ENCODE measurements around the gene KLHL33.
A peak's percentile ranks its signal among the peaks of the same experiment; 100 is the strongest.

The KLHL33 gene

DNA sequence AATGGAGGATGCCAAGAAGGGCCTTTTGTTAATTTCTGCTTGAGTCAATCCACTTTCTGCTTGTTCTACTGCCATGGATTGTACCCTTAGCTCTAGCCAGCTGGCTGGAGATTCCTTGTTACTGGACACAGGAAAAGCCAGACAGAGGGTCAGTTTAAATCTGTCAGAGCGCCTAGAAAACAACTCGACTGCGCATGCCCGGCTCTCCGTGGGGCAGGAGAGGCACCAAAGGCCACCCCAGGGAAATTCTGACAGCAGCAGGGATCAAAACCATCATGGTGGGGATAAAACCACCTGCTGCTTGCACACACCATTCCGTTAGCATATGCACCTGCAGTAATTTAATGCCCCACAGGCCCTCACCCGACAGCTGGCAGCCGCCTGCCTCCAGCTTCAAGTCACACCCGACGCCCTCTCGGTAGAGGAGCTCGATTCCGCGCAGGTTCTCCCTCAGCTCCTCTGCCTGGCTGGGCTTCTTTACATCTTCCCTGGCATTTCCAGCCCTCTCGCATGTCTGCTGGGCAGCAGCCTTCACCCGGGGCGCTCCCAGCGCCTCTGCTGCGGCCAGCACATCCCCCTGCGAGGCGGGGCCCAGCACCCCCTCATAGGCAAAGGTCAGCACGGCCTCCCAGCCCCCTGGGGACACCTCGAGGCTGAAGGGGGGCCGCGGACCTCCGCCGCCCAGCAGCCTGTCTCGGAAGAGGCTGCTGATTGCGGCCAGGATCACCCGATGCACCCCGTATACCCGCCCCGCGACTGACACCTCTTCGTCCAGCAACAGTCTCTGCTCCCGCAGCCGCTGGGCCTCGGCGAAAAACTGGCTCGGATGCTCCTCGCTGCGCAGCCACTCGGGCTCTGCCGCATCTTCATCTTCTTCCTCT lies 1.0 kb downstream of the KLHL33 start:
- Mint-ChIP-seq H3K4me1 (peaks cover 35 to 57% of the 10 kb centered on the region in 2 donors), H3K27ac (peak overlapping the region; percentile 57), H3K36me3 (peaks cover 5 to 6% of the 10 kb centered on the region in 2 donors), H3K9me3 (peaks cover 0 to 6% of the 10 kb centered on the region in 2 donors), H3K27me3 (no peaks in the 10 kb centered on the region), H3K4me3 (peak overlapping the region in 1 of 2 donors; percentile 6)
- DNase-seq (no peak), ATAC-seq (replicated peaks) (no peak)

DNA sequence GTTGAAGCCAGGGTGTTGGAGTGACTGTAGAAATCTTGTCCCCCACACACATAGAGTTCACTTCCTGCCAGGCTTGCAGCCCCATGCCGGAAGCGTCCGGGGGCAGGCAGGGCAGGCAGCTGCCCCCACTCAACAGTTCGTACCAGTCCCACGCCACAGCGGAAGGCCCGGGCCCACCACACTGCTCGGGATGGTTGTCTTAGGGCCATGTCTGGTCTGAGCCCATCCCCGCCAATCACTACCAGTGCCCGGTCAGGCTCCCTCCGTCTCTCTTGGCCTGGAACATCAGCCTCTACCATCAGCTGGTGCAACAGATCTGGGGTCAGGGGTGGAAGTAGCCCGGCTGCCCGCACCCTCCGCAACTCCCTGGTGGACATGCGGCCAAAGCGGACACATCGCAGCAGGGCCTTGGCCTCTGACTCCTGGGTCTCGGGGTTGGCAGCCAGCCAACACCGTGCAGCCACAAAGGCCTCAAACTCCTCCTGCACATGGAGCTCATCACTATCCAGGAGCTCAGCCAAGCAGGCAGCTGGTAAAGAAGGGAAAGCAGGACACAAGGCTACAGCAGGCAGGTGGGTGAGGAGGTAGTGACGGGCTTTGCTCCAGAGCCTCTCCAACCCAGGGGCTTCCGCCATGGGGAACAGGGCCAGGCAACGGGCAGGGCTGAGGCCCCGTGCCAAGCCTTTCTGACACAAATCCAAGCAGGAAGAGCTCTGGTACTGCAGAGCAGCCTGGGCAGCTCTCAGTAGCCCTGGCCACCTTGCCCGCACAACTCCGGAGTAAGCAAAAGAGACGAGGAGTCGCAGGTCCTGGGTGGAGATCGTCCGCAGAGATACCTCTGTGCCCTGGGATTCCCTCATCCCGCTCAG lies 5.9 kb downstream of the KLHL33 start:
- H3K27me3 Mint-ChIP-seq, result no peaks in the 10 kb centered on the region
- peaks cover 43 to 52% of the 10 kb centered on the region in 2 donors for H3K4me1 Mint-ChIP-seq
- ATAC-seq (replicated peaks), result no peak
- peak overlapping the region in 1 of 2 donors; percentile 58 for H3K4me3 Mint-ChIP-seq
- H3K27ac Mint-ChIP-seq, result peak overlapping the region; percentile 91
- DNase-seq, result no peak
- H3K36me3 Mint-ChIP-seq, result peaks cover 0 to 5% of the 10 kb centered on the region in 2 donors
- H3K9me3 Mint-ChIP-seq, result peaks cover 3% of the 10 kb centered on the region in 2 donors

DNA sequence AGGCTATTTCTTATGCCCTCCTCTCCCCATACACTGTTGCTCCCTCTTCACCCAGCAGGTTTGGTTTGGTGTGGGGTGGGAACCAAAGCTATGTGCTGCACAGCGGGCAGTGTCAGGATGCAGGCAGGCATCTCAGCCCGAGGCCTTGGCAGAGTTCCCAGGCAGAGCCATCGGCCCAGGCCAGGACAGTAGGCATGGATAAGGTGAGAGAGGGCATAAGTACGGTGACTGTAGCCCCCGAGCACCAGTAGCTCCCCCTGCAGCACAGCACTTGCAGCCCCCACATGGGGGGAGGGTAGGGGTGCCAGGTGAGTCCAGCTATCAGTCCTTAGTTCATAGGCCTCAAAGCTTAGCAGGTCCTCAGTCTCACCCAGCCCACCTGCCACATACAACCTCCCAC lies 7.2 kb downstream of the KLHL33 start:
- peak in 1 of 2 donors; percentile 9 for ATAC-seq (replicated peaks)
- Mint-ChIP-seq H3K4me1 (peaks cover 46 to 56% of the 10 kb centered on the region in 2 donors), H3K27ac (peak overlapping the region; percentile 94), H3K9me3 (peaks cover 3% of the 10 kb centered on the region in 2 donors), H3K27me3 (no peaks in the 10 kb centered on the region), H3K36me3 (peaks cover 0 to 5% of the 10 kb centered on the region in 2 donors), H3K4me3 (peak overlapping the region; percentile 47 to 80)
- DNase-seq, result no peak

DNA sequence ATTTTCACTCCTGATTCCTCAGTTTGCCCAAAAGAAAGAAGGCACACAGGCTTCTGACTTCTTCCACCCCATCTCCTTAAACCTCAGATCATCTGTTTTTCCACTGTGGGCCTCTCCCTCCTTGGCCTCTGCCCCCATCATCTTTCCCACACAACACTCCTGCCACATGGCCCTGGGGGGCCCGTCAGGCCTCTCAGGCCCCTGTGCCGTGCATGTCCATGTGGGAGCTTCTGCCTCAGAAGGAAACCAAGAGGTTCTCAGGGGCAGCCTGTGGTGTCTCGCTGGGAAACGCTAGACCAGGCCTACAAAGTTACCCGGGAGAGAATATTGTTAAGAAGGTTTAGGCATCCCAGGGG lies 8.0 kb downstream of the KLHL33 start:
- Mint-ChIP-seq H3K4me1 (peaks cover 46 to 56% of the 10 kb centered on the region in 2 donors), H3K36me3 (peaks cover 0 to 5% of the 10 kb centered on the region in 2 donors), H3K27me3 (no peaks in the 10 kb centered on the region), H3K4me3 (peak overlapping the region; percentile 47 to 80), H3K9me3 (peaks cover 3% of the 10 kb centered on the region in 2 donors), H3K27ac (peak overlapping the region; percentile 94)
- DNase-seq (no peak), ATAC-seq (replicated peaks) (peak; percentile 49 to 54)

DNA sequence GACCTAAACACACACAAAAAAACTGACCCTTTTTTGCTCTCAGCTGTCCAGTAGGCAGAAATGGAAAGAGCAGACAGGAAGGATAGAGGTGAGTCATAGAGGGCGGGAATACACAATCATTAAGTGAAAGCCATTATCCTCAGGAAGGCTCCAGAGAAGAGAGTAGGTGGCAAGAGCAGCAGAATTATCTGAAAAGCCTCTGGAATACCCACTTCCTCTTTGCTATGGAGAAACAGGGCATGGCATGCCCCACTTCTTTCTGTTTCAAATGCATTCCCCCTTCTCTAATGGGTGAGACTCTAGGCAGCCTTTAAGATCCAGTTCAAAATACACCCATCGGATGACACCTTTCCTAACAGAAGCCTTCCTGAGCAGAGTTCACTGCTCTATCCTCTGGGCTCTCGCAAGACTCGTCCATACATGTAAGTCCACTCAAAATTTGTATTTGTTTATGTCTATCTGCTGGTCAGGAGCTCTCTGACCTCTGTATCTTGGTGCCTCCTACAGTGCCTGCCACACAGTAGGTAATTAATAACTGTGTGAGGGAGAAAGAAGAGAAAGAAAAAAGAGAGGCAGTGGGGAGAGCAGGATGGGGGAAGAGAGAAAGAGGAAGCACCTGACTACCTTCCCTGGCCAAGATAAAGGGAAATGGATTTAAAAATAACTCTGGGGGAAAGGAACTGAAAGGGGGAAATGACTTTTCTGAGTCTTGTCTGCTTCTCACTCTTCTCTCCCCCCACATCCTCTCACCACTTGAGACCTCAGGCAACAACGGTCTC lies 8.5 kb downstream of the KLHL33 start:
- peak; percentile 87 to 89 for ATAC-seq (replicated peaks)
- Mint-ChIP-seq H3K4me1 (peaks cover 46 to 56% of the 10 kb centered on the region in 2 donors), H3K27ac (peak overlapping the region; percentile 94), H3K27me3 (no peaks in the 10 kb centered on the region), H3K4me3 (peak overlapping the region; percentile 47 to 80), H3K9me3 (peaks cover 3% of the 10 kb centered on the region in 2 donors), H3K36me3 (peaks cover 0 to 5% of the 10 kb centered on the region in 2 donors)
- peak; percentile 38 for DNase-seq

DNA sequence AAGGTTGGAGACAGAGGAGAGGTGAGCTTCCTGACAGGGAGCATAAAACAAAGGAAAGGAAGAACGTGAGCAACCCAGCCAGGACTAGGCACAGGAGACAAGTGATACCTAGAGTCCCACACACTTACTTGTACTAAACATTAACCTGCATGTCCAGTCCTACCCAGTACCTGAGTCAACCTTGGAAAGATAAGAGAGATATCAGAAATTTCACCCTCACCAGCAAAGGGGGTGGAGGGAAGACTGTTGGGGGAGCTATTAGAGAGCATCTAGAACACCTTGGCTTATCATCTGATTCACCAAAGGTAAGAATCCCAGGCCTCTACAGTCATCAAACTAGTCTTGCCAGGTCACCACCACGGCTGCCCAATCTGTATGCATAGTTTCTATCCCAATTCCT lies 11.1 kb downstream of the KLHL33 start:
- peaks cover 39 to 44% of the 10 kb centered on the region in 2 donors for H3K4me1 Mint-ChIP-seq
- ATAC-seq (replicated peaks) (no peak), DNase-seq (no peak)
- no peak overlapping the region for H3K27ac Mint-ChIP-seq
- H3K27me3 Mint-ChIP-seq, result no peaks in the 10 kb centered on the region
- H3K9me3 Mint-ChIP-seq, result peaks cover 3% of the 10 kb centered on the region in 2 donors
- H3K36me3 Mint-ChIP-seq, result peaks cover 0 to 1% of the 10 kb centered on the region in 2 donors
- no peak overlapping the region for H3K4me3 Mint-ChIP-seq

DNA sequence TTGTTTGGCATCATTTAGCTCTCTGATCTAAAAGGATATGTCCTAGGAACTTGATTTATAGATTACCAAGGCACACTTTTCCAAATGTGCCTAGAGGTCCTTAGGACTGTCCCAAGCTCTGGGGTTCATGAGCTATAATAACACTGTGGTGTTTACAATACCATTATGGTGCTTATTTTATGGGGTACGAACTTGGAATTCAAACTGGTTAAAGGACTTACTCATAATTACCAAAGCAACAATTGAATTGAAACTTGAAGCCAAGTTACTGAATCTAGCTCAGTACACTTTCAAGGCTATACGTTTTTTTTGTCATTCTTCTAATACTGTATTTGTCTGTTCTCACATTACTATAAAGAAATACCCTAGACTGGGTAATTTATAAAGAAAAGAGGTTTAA lies 13.1 kb downstream of the KLHL33 start:
- Mint-ChIP-seq H3K27me3 (no peaks in the 10 kb centered on the region), H3K27ac (no peak overlapping the region), H3K4me3 (no peak overlapping the region), H3K4me1 (peaks cover 27 to 41% of the 10 kb centered on the region in 2 donors), H3K9me3 (no peaks in the 10 kb centered on the region), H3K36me3 (no peaks in the 10 kb centered on the region)
- DNase-seq, result no peak
- no peak for ATAC-seq (replicated peaks)

DNA sequence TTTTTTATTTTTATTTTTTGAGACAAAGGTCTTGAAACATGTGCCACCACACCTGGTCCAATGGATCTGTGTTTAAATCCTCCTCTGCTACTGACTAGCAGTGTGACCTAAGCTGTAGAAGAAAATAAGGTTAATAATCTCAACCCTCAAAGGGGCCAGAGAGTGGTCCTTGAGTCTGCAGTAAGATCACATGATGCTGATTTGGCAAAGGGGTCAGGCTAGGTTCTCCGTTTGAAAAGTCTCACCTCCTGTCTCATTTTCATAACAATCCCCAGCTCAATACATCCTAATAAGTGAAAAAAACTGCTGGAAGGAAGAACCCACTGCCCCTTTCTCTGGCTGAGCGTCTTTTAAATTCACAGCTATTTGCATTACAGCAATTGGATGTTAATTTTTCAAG lies 14.7 kb downstream of the KLHL33 start:
- peaks cover 19 to 33% of the 10 kb centered on the region in 2 donors for H3K4me1 Mint-ChIP-seq
- no peak for ATAC-seq (replicated peaks)
- no peak for DNase-seq
- H3K4me3 Mint-ChIP-seq, result no peak overlapping the region
- no peaks in the 10 kb centered on the region for H3K27me3 Mint-ChIP-seq
- H3K36me3 Mint-ChIP-seq, result no peaks in the 10 kb centered on the region
- no peak overlapping the region for H3K27ac Mint-ChIP-seq
- no peaks in the 10 kb centered on the region for H3K9me3 Mint-ChIP-seq

DNA sequence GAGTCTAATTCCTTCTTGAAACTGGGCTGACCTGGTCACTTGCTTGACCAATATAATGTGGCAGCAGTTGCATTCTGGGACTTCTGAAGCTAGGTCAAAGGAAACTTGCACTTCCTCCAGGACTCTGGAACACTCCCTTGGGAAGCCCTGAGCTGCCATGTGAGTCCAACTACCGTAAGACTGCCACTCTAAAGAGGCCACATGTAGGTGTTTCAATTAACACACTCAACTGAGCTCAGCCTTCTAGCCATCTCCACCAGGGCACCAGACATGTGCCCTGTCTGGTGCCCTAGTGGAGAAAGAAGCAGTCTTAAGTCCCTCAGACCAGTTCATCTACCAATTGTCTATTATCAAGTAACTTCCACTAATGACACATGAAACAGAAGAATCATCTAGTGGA lies 16.5 kb downstream of the KLHL33 start:
- peak overlapping the region; percentile 51 for H3K27ac Mint-ChIP-seq
- H3K27me3 Mint-ChIP-seq, result no peaks in the 10 kb centered on the region
- DNase-seq (no peak), ATAC-seq (replicated peaks) (peak; percentile 49 to 64)
- H3K4me3 Mint-ChIP-seq, result no peak overlapping the region
- H3K36me3 Mint-ChIP-seq, result no peaks in the 10 kb centered on the region
- H3K9me3 Mint-ChIP-seq, result no peaks in the 10 kb centered on the region
- peaks cover 15 to 32% of the 10 kb centered on the region in 2 donors for H3K4me1 Mint-ChIP-seq

DNA sequence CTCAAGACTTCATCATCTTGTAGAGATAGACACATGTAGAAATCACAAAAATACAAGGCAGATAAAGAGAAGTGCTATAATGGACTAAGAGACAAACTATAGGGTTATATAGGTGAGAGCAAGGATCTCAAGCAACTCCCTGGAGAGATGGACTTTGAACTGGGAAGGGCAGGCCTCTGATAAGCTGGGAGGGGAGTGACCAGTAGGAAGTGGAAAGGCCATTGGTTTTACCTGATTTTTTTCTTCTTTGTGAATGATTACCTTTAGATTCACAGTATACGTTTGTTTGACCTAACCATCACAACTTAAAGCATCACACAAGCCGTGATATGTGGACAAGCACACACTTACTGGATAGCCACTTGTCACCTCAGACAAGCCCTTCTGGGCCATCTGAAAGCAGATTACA lies 17.5 kb downstream of the KLHL33 start:
- ATAC-seq (replicated peaks) (no peak), DNase-seq (no peak)
- Mint-ChIP-seq H3K27me3 (no peaks in the 10 kb centered on the region), H3K9me3 (no peaks in the 10 kb centered on the region), H3K4me1 (peaks cover 16 to 40% of the 10 kb centered on the region in 2 donors), H3K36me3 (no peaks in the 10 kb centered on the region), H3K27ac (no peak overlapping the region), H3K4me3 (no peak overlapping the region)

DNA sequence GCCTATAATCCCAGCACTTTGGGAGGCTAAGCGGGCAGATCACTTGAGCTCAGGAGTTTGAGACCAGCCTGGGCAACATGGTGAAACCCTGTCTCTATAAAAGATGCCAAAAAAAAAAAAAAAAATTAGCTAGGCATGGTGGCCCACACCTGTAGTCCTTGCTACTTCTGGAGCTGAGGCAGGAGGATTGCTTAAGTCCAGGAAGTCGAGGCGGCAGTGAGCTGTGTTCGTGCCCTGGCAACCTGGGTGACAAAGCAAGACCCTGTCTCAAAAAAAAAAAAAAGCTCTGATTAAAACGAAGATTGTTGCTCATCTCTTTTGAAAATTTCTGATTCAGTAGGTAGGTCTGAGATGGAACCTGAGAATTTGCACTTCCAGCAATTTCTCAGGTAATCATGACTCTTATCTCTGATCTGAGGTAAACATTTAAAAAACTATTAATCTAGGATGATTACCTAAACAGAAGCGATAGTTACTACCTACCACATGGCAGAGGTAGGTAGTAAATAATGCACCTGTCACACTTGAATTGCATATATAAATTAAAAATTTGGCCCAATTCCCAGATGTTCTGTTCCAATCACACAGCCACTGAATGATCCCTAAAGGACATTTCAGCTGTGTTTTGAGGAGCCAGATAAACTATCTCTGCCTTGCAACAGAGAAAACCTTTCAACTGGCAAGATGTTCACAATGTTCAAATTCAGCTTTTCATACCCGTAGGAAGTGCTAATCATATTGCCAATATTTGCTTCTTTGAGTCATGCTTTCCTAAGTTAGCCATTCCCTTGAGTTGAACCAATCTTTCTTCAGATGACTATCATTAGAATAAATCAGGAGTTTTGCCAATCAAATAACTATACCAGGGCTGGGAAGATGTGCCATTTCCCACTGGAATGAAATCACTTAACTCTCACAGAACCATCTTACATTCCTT lies 18.4 kb downstream of the KLHL33 start:
- Mint-ChIP-seq H3K27ac (no peak overlapping the region), H3K27me3 (no peaks in the 10 kb centered on the region), H3K4me1 (peaks cover 16 to 40% of the 10 kb centered on the region in 2 donors), H3K9me3 (no peaks in the 10 kb centered on the region), H3K36me3 (no peaks in the 10 kb centered on the region), H3K4me3 (no peak overlapping the region)
- DNase-seq (no peak), ATAC-seq (replicated peaks) (no peak)

DNA sequence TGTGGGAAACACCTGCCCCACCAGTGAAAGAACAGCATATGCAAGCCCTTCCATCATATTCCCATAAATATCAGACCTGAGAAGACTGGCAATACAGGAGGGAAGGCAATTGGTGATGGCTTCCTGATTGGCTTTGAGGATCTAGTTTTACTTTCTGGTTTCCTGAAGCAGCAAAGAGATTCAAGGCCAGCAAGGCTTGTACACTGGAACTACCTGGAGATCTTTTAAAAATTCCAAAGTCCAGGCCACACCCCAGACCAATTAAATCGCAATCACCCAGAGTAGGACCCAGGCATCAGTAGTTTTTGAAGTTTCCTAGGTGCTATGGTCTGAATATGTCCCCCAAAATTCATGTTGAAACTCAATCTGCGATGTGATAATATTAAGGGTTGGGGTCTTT lies 19.7 kb downstream of the KLHL33 start:
- Mint-ChIP-seq H3K36me3 (peaks cover 0 to 2% of the 10 kb centered on the region in 2 donors), H3K27ac (peak overlapping the region; percentile 20), H3K4me3 (no peak overlapping the region), H3K27me3 (no peaks in the 10 kb centered on the region), H3K9me3 (no peaks in the 10 kb centered on the region), H3K4me1 (peaks cover 21 to 51% of the 10 kb centered on the region in 2 donors)
- ATAC-seq (replicated peaks) (no peak), DNase-seq (no peak)

DNA sequence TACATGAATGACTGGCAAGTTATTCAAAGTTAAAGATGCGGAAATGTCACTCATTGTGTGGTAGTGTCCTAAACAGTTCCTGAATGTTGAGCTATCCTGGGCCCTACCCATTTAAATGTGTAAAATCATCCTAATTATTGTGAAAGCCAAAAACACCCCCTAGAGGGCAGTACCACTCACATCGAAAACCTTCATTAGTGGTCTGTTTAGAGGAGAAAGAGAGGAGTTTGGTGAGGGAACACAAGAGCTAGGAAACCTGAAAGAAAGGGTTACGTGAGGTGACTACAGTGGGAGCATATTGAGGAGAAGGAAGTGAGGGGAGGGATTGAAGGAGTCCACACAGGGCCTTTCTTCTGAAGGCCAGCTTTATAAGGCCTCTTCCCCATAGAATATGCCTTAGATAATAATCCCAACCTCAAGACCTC lies 20.2 kb downstream of the KLHL33 start:
- peak overlapping the region; percentile 20 for H3K27ac Mint-ChIP-seq
- H3K36me3 Mint-ChIP-seq, result peaks cover 0 to 6% of the 10 kb centered on the region in 2 donors
- DNase-seq, result peak; percentile 34
- H3K4me3 Mint-ChIP-seq, result peak overlapping the region in 1 of 2 donors; percentile 5
- ATAC-seq (replicated peaks), result peak; percentile 47 to 56
- H3K4me1 Mint-ChIP-seq, result peaks cover 24 to 55% of the 10 kb centered on the region in 2 donors
- no peaks in the 10 kb centered on the region for H3K9me3 Mint-ChIP-seq
- H3K27me3 Mint-ChIP-seq, result no peaks in the 10 kb centered on the region

All from stimulated activated naive B cell treated with anti-CD40 and anti-IgM and Interleukin-4, amounts not matched to agents 10 μg/mL and 1 μg/mL and 100 μg/mL, for 72 hours (primary cell).